IPS-NIHi7 (cell line): ENCODE measurements around the gene PAPLN.

Source experiments
- DNase-seq: peaks from one replicate; pipeline ENCODE4 v3.0.0; 2012; ENCODE audit warnings: mixed read lengths; ENCODE audit errors: extremely low spot score

The PAPLN gene

DNA sequence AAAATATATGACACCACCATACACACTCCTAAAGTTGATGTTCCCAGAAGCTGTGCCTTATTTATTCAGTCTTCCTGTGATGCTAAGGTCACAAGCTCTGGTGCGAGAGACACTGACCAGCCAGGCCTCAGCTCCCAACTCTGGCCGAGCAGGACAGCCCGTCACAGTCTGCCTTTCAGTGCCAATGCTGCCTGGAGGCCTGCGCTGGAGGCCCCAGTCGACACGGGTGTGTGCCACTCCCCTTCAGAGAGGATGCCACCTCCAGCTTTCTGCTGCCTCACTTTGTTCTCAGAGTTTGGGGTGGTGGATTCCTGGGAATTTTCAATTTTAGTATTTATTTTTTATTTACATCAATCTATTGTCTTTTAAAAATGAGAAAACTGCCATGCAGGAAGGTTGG is 7.3 kb upstream of the PAPLN start:
- DNase-seq: no peak

GRCh38 chr14:73231981-73232851 is 5.1 kb upstream of the PAPLN start:
- peak; percentile 77 for DNase-seq

DNA sequence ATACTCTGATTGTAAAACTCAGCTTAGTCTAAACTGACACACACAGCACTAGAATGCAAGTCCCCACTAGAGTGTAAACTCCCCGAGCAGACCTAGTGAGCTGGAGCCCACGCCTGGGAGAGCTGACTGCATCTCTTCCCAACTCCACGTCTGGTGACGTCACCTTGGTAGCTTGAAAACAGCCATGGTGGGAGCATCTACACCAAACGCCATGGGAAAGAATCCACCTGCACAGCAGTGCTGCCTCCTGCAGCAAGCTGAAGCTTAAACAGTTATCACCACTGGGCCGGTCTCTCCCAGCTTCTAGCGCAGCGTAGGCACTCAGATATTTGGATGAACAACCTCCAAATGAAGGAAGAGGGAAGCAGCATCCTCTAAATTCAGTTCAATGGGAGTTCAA is 4.3 kb upstream of the PAPLN start:
- DNase-seq: no peak

GRCh38 chr14:73233564-73233963 is 3.7 kb upstream of the PAPLN start:
- DNase-seq: no peak

DNA sequence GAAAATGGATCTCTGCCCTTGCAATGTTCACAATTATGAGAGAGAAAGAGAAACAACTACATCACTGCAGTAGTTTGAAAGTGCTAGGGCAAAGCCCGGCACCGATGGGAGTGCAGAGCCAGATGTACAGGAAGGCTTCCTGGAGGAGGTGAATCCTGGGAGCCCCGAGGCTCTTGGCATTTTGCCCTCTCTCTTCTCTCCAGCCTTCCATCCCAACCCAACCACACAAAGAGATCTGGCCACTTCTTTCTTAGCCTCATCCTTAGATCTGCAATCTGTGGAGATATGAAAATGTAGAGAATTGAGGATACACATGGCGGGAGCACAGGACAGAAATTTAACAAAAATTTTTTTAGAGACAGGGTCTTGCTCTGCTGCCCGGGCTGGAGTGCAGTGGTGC is 3.3 kb upstream of the PAPLN start:
- no peak for DNase-seq

DNA sequence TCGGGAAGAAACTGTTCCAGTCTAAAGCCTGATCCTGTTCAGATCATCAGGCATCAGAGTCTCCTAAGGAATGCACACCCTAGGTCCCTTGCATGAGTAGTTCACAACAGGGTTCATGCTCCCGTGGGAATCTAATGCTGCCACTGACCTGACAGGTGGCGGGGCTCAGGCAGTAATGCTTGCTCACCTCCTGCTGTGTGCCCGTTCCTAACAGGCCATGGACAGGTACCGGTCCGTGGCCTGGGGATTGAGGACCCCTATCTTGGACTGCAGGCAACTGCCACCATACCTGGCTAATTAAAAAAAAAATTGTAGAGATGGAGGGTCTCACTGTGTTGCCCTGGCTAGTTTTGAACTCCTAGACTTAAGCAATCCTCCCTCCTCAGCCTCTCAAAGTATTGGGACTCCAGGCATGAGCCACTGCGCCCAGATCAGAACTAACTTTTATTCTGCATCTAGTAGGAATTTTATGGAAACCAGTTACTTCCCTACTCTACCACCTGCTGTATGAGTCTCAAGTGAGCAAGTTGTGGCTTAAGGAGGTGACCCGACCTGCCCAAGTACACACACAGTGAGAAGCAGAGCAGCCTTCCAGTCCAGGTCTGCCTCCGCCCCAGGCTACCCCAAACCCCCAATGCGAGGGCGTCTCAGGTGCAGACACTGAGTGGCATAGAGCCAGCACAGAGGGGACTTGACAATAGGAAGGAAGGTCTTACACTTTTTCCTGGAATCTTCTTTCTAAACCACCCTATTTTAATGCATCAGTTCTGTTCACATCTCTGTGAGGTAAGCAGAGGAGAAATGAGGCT is 2.5 kb upstream of the PAPLN start:
- no peak for DNase-seq

- DNase-seq: no peak
These were observed 1.7 kb upstream of the PAPLN start for GRCh38 chr14:73235531-73236155.

GRCh38 chr14:73236157-73236556 is 1.1 kb upstream of the PAPLN start:
- no peak for DNase-seq

DNA sequence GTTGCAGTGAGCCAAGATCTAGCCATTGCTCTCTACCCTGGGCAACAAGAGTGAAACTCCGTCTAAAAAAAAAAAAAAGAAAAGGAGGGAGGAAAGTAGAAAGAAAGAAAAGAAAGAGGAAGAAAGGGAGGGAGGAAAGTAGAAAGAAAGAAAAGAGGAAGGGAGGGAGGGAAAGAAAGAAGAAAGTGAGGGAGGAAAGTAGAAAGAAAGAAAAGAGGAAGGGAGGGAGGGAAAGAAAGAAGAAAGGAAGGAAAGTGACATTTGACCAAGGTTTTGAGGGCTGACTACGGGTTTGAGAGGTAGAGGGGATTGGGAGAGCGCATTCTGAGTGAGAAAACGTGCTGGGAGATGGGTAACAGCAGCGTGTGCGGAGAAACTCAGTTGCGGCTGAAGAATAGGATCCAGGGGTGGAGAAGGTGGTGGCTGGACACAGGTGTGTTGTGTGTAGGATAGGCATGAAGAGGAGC is 521 bp upstream of the PAPLN start:
- DNase-seq: no peak

GRCh38 chr14:73237786-73238423 is 599 bp downstream of the PAPLN start:
- DNase-seq: no peak

DNA sequence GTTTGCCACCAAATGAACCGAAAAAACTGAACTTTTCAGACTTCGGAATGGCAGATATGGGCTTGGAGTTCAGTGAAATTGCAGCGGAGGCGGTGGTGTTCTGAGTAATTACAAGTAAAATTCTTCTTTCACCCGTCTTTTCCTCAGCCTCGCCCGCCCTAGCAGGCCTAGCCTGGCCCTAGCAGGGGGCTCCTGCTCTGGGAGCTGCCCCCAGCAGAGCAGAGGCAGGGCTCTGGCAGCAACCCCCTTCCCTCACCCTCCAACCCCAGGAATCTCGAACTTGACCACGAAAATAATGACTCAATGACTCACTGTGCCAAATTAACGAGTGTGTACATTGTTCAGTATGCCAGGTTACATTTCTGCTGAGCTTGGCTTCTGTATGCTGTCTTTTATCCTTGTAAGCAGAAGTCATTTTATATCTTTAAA is 1.1 kb downstream of the PAPLN start:
- DNase-seq: no peak

DNA sequence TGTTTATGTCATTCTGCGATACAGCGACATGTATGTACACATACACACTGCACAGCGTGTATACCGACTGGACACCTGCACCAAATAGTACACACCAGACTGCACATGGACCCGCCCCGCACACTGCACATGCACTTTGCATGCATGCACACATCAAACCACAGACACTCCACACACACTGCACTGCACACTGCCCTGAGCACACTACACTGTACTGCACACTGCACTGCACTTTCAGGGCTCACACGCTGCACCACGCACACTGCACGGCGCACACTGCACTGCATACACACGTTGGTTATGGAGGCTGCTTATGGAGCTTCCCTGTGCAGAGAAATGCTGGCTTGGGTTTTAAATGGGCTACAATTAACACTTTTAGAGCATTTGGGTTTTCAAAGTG is 1.6 kb downstream of the PAPLN start:
- no peak for DNase-seq

DNA sequence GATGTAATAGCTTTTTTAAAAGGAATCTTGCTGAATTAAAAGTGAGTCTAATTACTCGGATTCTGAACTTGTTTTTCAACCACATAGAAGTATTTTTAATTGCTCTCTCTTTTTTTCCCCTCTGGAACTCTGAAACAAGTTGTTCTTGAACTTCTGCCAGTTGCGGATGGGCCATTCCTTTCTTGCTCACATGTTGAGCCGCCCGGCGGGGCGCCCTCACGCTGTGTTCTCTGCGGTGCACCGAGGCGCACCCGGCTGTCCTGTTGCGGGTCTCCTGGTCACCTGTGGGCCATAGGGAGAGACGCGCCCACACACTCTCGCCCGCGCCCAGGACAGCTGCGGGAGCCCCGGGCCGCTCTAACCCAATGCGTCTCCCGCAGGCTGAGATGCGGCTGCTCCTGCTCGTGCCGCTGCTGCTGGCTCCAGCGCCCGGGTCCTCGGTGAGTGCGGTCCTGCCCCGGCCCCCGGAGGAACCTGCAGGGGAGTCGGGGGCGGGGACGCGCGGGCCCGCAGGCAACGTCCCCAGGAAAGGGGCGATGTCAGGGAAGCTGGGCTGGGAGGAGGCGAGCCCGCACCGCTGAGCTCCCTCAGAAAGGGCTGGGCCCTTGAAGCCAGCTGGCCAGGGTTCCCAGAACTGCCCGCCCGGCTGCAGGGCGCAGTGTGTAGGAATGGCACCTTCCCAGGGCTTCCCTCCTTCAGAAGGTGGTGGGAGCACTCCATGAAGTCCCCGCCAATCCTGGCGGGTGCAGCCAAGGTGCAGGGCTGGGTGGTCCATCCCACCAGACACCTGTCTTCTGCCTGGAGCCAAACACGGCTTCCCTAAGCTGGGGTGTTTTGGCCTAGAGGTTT is 2.3 kb downstream of the PAPLN start:
- peak; percentile 58 for DNase-seq

DNA sequence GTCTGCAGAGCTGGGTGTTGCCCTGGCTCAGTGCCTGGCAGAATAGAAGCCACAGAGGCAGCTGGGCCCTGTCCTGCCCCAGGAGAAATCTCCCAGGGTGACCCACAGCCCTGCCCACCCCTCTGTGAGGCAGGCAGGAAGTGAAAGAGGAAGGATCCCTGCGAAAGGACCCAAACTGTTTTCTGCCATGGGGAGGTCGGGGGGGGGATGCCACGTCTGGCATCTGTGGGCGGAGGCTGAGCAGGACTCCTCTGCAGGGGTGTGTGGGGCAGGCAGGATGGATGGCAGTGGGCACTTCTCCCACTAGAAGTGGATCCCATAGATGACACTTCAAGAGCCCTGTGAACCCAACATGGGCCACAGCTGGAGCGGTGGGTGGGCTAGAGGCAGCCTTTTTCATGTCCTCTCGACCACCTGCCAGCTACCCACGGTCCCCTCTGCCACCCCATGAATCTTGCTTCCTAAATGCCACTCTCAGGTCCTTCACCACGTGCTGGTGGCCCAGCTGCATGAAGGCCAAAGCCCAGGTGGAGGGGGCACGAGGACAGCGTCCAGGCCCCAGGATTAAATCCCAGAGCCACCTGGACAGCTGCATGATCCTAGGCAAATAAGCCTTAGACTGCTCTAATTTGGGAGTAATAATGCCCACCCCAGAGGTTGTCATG is 3.6 kb downstream of the PAPLN start:
- DNase-seq: no peak

GRCh38 chr14:73241481-73242165 is 4.3 kb downstream of the PAPLN start:
- peak; percentile 45 for DNase-seq

GRCh38 chr14:73242357-73242901 is 5.1 kb downstream of the PAPLN start:
- no peak for DNase-seq

- DNase-seq: no peak
These were observed 6.0 kb downstream of the PAPLN start for GRCh38 chr14:73243341-73243740.

DNA sequence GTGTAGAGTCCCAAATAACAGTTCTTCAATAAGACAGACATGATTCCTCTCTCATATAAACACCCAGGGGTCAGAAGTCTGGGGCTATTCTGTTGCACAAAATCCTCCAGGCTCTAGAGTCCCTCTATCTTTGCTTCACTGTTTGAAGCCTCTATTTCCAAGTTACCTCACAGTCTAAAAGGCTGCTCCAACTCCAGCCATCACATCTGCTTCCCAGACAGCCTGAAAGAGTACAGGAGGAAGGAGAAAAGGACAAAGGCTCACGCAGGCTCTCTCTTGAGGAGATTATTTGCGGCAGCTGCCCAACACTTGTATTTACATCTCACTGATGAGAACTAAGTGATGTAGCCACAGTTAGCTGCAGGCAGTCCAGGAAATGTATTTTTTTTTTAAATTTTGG is 6.4 kb downstream of the PAPLN start:
- DNase-seq: no peak

GRCh38 chr14:73244541-73245290 is 7.4 kb downstream of the PAPLN start:
- no peak for DNase-seq
